HG03280 (cell line): ENCODE measurements around the gene ARHGEF28.

Experiments used
- ATAC-seq: cut with Tn5 transposase; IDR thresholded peaks from one replicate; pipeline ENCODE4 v1.9.1; 2021; ENCODE audit warnings: mild to moderate bottlenecking, moderate library complexity; ENCODE audit not compliant: unreplicated experiment

Gene ARHGEF28

DNA sequence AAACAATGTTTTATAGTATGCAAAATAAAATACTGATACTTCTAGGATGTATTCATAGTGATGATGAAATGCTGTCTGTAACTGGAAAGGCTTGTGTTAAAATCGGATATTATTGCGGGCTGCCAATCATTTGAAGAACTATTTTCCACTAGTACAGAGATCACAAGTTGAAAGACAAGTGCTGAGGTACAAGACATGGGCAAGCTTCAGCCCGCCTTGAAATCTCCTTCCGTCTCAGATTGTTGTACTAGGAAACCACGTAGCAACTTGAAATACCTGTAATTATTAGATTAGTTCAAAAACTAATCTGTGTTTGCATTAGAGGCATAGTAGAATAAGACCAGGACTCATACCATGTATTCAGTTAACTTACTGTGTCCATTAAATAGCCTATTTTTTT is 218.2 kb downstream of the ARHGEF28 start:
- no peak for ATAC-seq

DNA sequence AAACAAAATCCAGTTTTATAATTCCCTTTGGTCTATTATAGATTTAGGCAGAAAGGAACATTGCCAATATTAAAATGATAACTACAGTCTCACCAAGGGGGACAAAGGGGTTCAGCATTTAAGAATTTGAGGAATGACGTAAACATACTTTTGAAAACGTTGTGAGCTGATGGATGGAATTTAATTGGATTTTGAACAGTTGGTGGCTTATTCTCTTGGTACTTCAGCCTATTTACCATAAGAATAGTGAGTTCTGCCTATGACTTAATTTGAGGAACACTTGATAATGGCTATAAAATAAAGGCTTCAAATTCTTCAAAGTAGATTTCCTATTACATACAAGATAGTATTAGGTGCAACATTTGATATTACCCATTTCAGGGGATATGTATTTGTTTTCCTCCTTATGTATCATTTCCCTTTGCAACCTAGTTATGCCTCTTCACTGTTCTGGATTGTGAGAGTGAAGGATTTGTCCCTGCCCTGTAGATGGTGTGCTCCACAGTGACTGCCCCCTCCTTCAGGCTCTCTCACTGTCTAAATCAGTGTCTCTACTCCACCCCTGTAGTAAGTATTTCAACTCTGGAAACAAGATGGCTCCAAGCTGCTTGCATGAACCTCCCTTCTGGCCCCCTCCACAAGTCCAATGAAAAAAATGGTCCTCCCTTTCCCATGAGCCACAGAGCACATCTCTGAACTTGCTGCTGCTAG is 225.6 kb downstream of the ARHGEF28 start:
- no peak for ATAC-seq

GRCh38 chr5:73853091-73853490 is 227.1 kb downstream of the ARHGEF28 start:
- ATAC-seq: no peak

DNA sequence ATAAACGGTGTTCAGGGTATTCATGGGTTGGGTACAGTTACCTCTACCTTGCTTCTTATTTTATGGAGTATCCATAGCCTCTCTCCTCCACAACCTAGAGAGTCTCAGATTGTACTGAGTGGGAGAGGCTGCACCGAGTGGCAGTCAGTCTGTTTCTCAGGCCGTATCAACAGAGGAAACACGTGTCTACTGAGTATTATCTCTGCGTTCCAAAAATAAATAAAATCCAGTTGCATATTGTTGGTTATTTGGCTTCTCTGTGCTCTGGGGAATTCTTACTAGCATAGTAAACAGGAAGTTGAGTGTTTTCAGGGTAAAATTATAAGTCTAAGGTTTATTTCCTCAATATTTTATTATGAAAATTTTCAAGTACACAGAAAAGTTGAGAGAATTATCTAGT is 231.0 kb downstream of the ARHGEF28 start:
- ATAC-seq: no peak

DNA sequence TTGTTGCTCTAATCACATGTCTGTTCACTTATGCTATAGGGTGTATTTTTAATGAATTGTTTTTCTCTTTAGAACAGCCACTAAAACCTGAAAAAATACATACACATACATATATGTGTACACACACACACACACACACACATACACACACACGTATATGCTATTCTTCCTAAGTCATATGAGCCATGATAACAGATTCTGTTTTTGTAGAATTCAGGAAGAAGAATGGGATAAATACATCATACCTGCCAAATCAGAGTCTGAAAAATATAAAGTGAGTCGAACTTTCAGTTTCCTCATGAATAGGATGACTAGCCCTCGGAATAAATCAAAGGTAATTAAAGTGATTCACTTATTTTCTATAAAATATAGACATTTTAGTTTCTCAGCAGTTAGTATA is 231.4 kb downstream of the ARHGEF28 start:
- ATAC-seq: no peak

- ATAC-seq: no peak
These were observed 232.1 kb downstream of the ARHGEF28 start for GRCh38 chr5:73858054-73858453.

GRCh38 chr5:73858776-73859175 is 232.8 kb downstream of the ARHGEF28 start:
- ATAC-seq: no peak

DNA sequence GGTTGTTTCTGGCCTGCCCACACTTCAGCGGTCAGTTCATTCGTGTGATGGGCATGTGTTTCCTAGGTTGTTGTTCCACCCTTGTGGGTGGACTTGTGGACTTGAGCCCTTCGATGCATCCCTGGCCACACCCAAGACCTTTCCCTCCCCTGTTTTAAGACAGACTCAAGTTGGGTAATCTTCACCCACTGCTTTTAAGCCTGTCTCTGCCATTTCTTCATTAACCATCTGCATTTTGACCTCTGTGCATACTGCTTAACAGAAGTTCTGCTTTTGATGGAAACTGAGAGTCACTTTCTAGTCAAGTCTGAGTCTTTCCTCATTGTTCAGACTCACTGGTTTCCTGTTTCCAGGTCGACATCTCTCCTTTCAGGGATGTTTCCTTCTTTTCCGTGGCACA is 233.7 kb downstream of the ARHGEF28 start:
- ATAC-seq: no peak

DNA sequence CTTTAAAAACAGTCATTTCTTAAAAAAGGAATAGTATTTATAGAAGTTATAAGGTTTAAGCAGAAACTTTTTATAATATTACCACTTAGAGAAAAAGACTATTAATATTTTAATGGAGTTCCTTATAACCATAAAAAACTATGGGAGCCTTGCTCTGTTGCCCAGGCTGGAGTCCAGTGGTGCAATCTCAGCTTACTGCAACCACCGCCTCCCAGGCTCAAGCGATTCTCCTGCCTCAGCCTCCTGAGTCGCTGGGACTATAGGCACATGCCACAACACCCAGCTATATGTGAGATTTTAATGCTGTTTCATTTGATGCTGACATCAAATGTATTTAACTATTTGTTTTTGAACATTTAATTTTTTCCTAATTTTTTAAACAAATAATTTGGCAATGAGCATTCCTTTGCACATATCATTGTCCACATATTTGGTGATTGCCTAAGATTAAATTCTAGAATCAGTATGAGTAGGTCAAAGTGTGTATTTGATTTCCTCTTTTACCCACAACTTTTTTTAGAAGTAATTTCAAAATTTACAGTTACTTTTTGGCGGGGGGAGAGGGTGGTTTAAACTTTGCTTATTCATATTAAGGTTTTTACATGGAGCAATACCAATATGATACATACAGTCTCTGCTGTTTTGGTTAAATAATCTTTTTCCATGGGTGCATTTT is 235.5 kb downstream of the ARHGEF28 start:
- ATAC-seq: no peak

DNA sequence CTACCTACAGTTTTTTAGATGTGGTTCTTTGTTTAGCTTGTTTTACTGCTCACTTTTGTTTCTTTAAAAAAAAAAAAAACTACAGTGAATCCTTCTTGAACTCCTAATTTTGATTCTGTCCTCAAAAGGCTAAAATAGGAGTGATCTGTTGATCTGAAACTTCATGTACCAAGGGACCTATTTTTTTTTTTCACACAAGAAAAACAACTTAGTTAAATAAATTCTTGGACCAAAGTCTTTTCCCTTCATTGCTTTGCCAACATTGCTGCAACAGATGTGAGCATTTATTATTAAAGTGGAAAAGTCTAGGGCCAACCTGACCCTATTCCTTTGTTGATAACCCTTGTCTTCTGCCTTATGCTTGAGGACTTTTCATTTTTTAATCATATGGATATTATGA is 236.8 kb downstream of the ARHGEF28 start:
- ATAC-seq: no peak

- no peak for ATAC-seq
These were observed 237.9 kb downstream of the ARHGEF28 start for GRCh38 chr5:73863876-73864275.

- ATAC-seq: no peak
These were observed 239.3 kb downstream of the ARHGEF28 start for GRCh38 chr5:73865315-73865714.

DNA sequence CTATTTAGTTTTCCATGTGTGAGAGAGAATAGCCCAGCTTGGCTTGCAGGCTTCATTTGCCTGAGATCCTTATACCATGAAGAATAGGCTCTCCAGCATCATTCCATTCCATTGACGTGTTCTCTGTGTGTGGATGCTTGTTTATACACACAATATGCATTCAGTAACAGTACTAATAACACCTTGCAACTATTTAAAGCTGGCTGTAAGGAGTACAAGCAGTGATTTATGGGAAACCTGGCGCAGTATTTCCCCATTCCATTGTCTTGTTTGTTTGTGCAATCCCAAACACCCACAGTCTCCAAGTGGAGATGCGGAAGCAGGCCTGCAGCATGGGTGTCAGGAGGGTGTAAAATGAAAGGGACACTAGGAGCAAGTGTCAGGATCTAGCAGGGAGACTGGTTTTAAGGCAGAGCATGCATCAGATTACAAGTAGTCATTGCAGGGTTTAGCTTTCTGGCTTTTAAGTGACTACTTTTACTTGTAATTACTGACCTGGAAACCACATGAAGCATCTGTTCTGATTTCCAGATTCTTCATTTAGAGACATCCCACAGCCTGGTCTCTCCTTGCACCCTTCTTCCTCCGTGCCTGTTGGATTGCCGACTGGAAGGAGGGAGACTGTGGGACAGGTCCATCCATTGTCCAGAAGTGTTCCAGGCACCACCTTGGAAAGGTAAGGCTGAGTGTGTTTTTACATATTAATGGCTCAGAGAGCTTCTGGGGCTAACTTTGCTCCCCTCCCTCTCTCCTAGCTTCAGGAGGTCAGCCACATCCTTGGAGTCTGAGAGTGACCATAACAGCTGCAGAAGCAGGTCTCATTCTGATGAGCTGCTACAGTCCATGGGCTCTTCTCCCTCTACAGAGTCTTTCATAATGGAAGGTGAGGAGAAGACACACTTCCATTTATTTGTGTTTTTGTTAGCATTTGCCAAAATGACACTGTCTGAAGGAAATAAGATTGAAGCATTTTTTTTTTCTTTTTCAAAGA is 241.6 kb downstream of the ARHGEF28 start:
- no peak for ATAC-seq

- ATAC-seq: no peak
These were observed 257.6 kb downstream of the ARHGEF28 start for GRCh38 chr5:73883646-73884045.

DNA sequence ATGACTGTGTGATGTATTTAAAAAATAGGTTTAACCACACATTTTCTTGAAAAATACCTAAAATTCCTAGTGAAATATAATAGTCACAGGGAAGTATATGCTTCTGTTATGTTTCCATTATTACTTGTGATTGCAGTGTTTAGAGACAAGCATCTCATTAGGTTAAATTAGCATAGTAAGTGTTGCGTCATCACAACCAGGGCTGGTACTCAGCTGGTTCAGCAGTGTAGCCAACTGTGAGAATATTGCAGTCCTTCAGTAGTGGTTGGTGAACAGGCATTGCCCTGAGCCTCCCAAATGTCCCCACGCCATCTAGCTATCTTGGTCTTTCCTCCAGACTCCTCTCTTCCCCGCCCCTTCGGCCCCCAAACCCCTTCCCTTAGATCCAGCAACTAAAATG is 261.7 kb downstream of the ARHGEF28 start:
- no peak for ATAC-seq

DNA sequence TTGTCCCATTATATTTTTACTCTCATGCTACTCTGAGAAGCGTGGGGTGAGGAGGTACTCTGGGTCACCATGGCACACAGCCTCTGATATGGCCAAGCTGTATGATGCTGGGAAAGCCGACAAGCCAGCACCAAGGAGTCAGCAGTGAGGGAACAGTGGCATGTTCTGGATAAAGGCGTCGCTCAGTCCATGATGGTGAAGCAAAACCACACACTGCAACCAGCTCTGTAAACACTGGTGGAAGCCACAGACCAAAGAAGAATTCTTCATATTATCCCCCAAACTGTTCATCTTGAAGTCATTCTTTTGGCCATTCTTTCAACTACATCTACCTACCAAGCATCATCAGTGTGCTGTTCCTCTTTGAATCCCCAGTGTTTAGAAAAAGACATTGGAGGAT is 264.6 kb downstream of the ARHGEF28 start:
- ATAC-seq: no peak

GRCh38 chr5:73892218-73892617 is 266.2 kb downstream of the ARHGEF28 start:
- ATAC-seq: no peak

GRCh38 chr5:73892806-73893205 is 266.8 kb downstream of the ARHGEF28 start:
- ATAC-seq: no peak

DNA sequence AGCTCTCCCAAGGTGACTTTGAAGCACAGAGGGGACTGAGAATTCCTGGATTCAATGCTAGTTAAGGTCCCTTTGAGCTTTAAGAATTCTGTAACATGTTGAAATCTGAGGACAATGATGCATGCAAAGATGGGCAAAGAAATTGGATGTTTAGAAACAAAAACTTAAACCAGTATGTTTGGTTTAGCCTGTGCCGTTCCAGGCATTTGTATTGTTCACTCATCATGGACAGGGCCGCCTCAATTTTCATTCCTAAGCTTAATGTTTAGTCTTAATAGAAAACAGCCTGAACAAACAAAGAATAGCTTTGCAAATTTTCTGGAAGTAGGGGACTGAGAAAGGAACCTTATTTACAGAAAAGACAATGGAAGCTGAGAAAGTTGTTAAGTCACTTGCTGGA is 267.8 kb downstream of the ARHGEF28 start:
- no peak for ATAC-seq

- ATAC-seq: no peak
These were observed 268.9 kb downstream of the ARHGEF28 start for GRCh38 chr5:73894860-73895259.

GRCh38 chr5:73895471-73895870 is 269.5 kb downstream of the ARHGEF28 start:
- ATAC-seq: no peak

DNA sequence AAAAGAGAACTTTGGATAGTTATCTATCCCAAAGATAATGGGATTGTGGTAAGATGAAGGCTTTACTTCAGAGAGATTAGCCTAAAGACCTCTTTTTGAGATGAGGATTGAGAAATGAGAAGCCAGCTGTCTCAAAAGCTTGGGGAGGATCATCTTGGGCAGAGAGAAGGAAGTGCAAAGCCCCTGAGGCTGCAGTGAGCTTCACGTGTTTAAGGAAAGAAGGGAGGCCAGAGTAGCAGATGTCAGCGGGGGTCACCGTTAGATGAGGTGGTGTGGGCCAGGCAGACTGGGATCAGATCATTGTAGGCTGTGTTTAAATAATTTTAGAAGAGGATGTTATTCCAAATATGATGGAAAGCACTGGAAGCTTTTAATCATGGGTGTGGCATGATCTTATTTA is 270.1 kb downstream of the ARHGEF28 start:
- no peak for ATAC-seq
